Osteoblast (primary cell): ENCODE measurements around the gene COL16A1. TPM values are rescaled to one million over a fixed set of nuclear protein-coding genes. Genes with fewer than 3 reads are reported as not detected.

ENCODE experiments used
- DNase-seq: peaks from one replicate; pipeline ENCODE4 v3.0.0; 2011; ENCODE audit warnings: low spot score, mixed read lengths; ENCODE audit not compliant: insufficient read length; ENCODE audit errors: missing footprints
- H2AFZ ChIP-seq: 2 replicates; pipeline ENCODE4 v1.6.0; 2011; ENCODE audit warnings: mild to moderate bottlenecking, low read length
- H3K27ac ChIP-seq: 2 replicates; pipeline ENCODE4 v1.5.1; 2011; ENCODE audit warnings: mild to moderate bottlenecking, low read depth, low read length, moderate library complexity
- H3K27me3 ChIP-seq: 2 replicates; pipeline ENCODE4 v1.6.0; 2012; ENCODE audit warnings: mild to moderate bottlenecking, control low read depth, inconsistent platforms, low read length, moderate library complexity; ENCODE audit not compliant: insufficient read depth
- H3K36me3 ChIP-seq: 2 replicates; pipeline ENCODE4 v1.5.1; 2011; ENCODE audit warnings: mild to moderate bottlenecking, low read length, control low read depth, moderate library complexity; ENCODE audit not compliant: insufficient read depth
- H3K4me1 ChIP-seq: 2 replicates; pipeline ENCODE4 v1.5.1; 2011; ENCODE audit warnings: mild to moderate bottlenecking, low read length, control low read depth, moderate library complexity; ENCODE audit not compliant: insufficient read depth
- H3K4me2 ChIP-seq: 2 replicates; pipeline ENCODE4 v1.6.0; 2011; ENCODE audit warnings: mild to moderate bottlenecking, low read length; ENCODE audit not compliant: insufficient read depth
- H3K4me3 ChIP-seq: fragments of 200-600 bp; sonication (generic); 3 replicates; pipeline ENCODE4 v1.5.1; 2012; ENCODE audit warnings: mild to moderate bottlenecking, low read length, inconsistent platforms; ENCODE audit not compliant: insufficient read depth
- H3K79me2 ChIP-seq: 2 replicates; pipeline ENCODE4 v1.6.0; 2012; ENCODE audit warnings: mild to moderate bottlenecking, low read length, control low read depth, inconsistent platforms; ENCODE audit not compliant: insufficient read depth
- H3K9me3 ChIP-seq: 2 replicates; pipeline ENCODE4 v1.5.1; 2011; ENCODE audit warnings: low read depth, low read length, control low read depth
- H4K20me1 ChIP-seq: 2 replicates; pipeline ENCODE4 v1.6.0; 2012; ENCODE audit warnings: mild to moderate bottlenecking, low read length, control low read depth; ENCODE audit not compliant: insufficient read depth
- CTCF ChIP-seq: IDR thresholded peaks from 2 replicates; pipeline ENCODE4 v1.5.1; 2011; ENCODE audit warnings: mild to moderate bottlenecking, low read depth, low read length, moderate library complexity; ENCODE audit errors: extremely low read depth
- total RNA-seq: library from RNA; depleted of rRNA; stranded (reverse); fragments of >200 nt; gene quantifications from 2 replicates; pipeline ENCODE4 v1.2.3, GENCODE V29; 2012

COL16A1 gene
- total RNA-seq, 1 donor, result 197 TPM

GRCh38 chr1:31696242-31696641 is 7.6 kb downstream of the COL16A1 start:
- Histone ChIP-seq H3K36me3 (peaks cover 85% of the 10 kb centered on the region), H4K20me1 (peaks cover 9% of the 10 kb centered on the region), H3K27ac (no peak overlapping the region), H3K4me1 (peaks cover 15% of the 10 kb centered on the region), H3K27me3 (no peaks in the 10 kb centered on the region), H3K4me2 (no peak overlapping the region), H3K79me2 (peaks cover 23% of the 10 kb centered on the region), H3K4me3 (no peak overlapping the region), H2AFZ (no peak overlapping the region), H3K9me3 (no peaks in the 10 kb centered on the region)
- DNase-seq, result peak; percentile 57
- no peak for TF ChIP-seq CTCF

- no peak overlapping the region for H3K4me2 ChIP-seq
- no peaks in the 10 kb centered on the region for H3K27me3 ChIP-seq
- no peak for TF ChIP-seq CTCF
- H3K4me1 ChIP-seq, result peaks cover 11% of the 10 kb centered on the region
- H3K79me2 ChIP-seq, result peaks cover 23% of the 10 kb centered on the region
- no peak overlapping the region for H3K27ac ChIP-seq
- peak; percentile 29 for DNase-seq
- peaks cover 89% of the 10 kb centered on the region for H3K36me3 ChIP-seq
- no peak overlapping the region for H3K4me3 ChIP-seq
- no peaks in the 10 kb centered on the region for H3K9me3 ChIP-seq
- H2AFZ ChIP-seq, result no peak overlapping the region
- peaks cover 9% of the 10 kb centered on the region for H4K20me1 ChIP-seq
Measured at GRCh38 chr1:31695327-31695726, 8.5 kb downstream of the COL16A1 start.

DNA sequence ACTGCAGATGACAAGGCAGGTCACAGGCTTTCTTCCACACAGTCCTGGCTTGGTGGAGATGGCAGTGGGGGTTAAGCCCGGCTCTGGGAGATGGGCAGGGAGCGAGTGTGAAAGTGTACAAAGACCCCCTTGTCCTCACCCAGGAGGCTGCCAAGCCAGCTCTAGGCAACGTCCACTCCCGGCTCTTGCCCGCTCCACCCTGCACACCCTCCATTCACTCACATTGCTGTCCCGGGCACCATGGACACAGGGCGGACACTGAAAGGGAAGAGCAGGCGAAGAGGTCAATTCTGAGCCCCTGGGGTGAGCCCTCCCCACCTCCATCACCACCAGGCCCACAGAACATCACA is 8.9 kb downstream of the COL16A1 start:
- TF ChIP-seq CTCF, result no peak
- no peaks in the 10 kb centered on the region for H3K27me3 ChIP-seq
- H3K4me3 ChIP-seq, result no peak overlapping the region
- no peak overlapping the region for H2AFZ ChIP-seq
- H3K27ac ChIP-seq, result no peak overlapping the region
- peaks cover 11% of the 10 kb centered on the region for H3K4me1 ChIP-seq
- H3K9me3 ChIP-seq, result no peaks in the 10 kb centered on the region
- no peak overlapping the region for H3K4me2 ChIP-seq
- peaks cover 9% of the 10 kb centered on the region for H4K20me1 ChIP-seq
- DNase-seq, result peak; percentile 25
- peaks cover 85% of the 10 kb centered on the region for H3K36me3 ChIP-seq
- peaks cover 19% of the 10 kb centered on the region for H3K79me2 ChIP-seq

GRCh38 chr1:31694069-31694963 is 9.5 kb downstream of the COL16A1 start:
- H3K27me3 ChIP-seq, result no peaks in the 10 kb centered on the region
- H3K4me1 ChIP-seq, result peaks cover 15% of the 10 kb centered on the region
- peaks cover 84% of the 10 kb centered on the region for H3K36me3 ChIP-seq
- H3K27ac ChIP-seq, result peak overlapping the region; percentile 8
- no peak overlapping the region for H2AFZ ChIP-seq
- peaks cover 15% of the 10 kb centered on the region for H3K79me2 ChIP-seq
- H3K4me3 ChIP-seq, result no peak overlapping the region
- peaks cover 9% of the 10 kb centered on the region for H4K20me1 ChIP-seq
- no peak for TF ChIP-seq CTCF
- DNase-seq, result peak; percentile 79
- no peaks in the 10 kb centered on the region for H3K9me3 ChIP-seq
- H3K4me2 ChIP-seq, result no peak overlapping the region
